Thoracic aorta (tissue), 2 donors: ENCODE data around the gene PSMD4. TPM values are rescaled to one million over a fixed set of nuclear protein-coding genes. Genes with fewer than 3 reads are reported as not detected.

Source experiments
- ATAC-seq: fragments of 150-250 bp; one replicate; pipeline ENCODE4 v1.8.0; 2017; ENCODE audit warnings: low read depth; ENCODE audit not compliant: insufficient number of reproducible peaks, low FRiP score
- DNase-seq: peaks from one replicate; pipeline ENCODE4 v3.0.0-alpha.2; 2020; ENCODE audit warnings: low spot score
- H3K27ac ChIP-seq, 2 donors: fragments of 200-600 bp; sonication (generic); 1 replicate in 1 of 2; 2 replicates in 1 of 2; pipeline ENCODE4 v1.5.1; 2016; ENCODE audit warnings: mild to moderate bottlenecking in 2 of 2, moderate library complexity in 2 of 2
- H3K27me3 ChIP-seq: fragments of 200-600 bp; sonication (generic); replicated peaks from 2 replicates; pipeline ENCODE4 v1.6.0; 2016; ENCODE audit warnings: mild to moderate bottlenecking; ENCODE audit not compliant: insufficient read depth
- H3K36me3 ChIP-seq: fragments of 200-600 bp; sonication (generic); one replicate; pipeline ENCODE4 v1.5.1; 2016
- H3K4me1 ChIP-seq, 2 donors: fragments of 200-600 bp; sonication (generic); 1 replicate in 1 of 2; 2 replicates in 1 of 2; pipeline versions ENCODE4 v1.5.1 to v1.6.0; 2016; ENCODE audit warnings: low read depth in 2 of 2, mild to moderate bottlenecking in 1 of 2; ENCODE audit not compliant: control insufficient read depth in 1 of 2
- H3K4me3 ChIP-seq: fragments of 200-600 bp; sonication (generic); 2 replicates; pipeline ENCODE4 v1.5.1; 2016; ENCODE audit warnings: mild to moderate bottlenecking
- H3K9me3 ChIP-seq: fragments of 200-600 bp; sonication (generic); 2 replicates; pipeline ENCODE4 v1.5.1; 2016
- CTCF ChIP-seq: fragments of 200-600 bp; sonication (generic); IDR thresholded peaks from one replicate; pipeline ENCODE4 v1.5.1; 2019; ENCODE audit warnings: antibody characterized with exemption
- total RNA-seq, 2 donors: library from RNA; depleted of rRNA; stranded (reverse); fragments of >200 nt; gene quantifications; one replicate each; pipeline versions ENCODE4 v1.1.0 to v1.2.3, GENCODE V29; 2016

The PSMD4 gene
- total RNA-seq, 2 donors from 2014 or later: 79.1 to 87.6 TPM

GRCh38 chr1:151282883-151283725 lies 28.6 kb downstream of the PSMD4 start:
- H3K27ac ChIP-seq: peak overlapping the region; percentile 88 to 100
- no peak for ATAC-seq
- DNase-seq: no peak
- no peaks in the 10 kb centered on the region for H3K9me3 ChIP-seq
- H3K4me1 ChIP-seq: peaks cover 11 to 18% of the 10 kb centered on the region in 2 donors
- H3K4me3 ChIP-seq: peak overlapping the region; percentile 81
- TF ChIP-seq CTCF: no peak
- H3K36me3 ChIP-seq: peaks cover 24% of the 10 kb centered on the region
- H3K27me3 ChIP-seq: no peaks in the 10 kb centered on the region

- H3K9me3 ChIP-seq: no peaks in the 10 kb centered on the region
- DNase-seq (no peak), ATAC-seq (no peak)
- peaks cover 11 to 18% of the 10 kb centered on the region in 2 donors for H3K4me1 ChIP-seq
- H3K4me3 ChIP-seq: peak overlapping the region; percentile 81
- no peaks in the 10 kb centered on the region for H3K27me3 ChIP-seq
- peaks cover 32% of the 10 kb centered on the region for H3K36me3 ChIP-seq
- TF ChIP-seq CTCF: no peak
- peak overlapping the region in 1 of 2 donors; percentile 100 for H3K27ac ChIP-seq
Observed at GRCh38 chr1:151284013-151284577, 29.6 kb downstream of the PSMD4 start.

- DNase-seq: no peak
Observed at GRCh38 chr1:151286619-151287340, 32.2 kb downstream of the PSMD4 start.

GRCh38 chr1:151287341-151287699 lies 32.8 kb downstream of the PSMD4 start:
- Histone ChIP-seq H3K36me3 (peaks cover 61% of the 10 kb centered on the region), H3K27me3 (no peaks in the 10 kb centered on the region), H3K9me3 (no peaks in the 10 kb centered on the region), H3K27ac (no peak overlapping the region), H3K4me3 (no peak overlapping the region), H3K4me1 (peaks cover 11 to 14% of the 10 kb centered on the region in 2 donors)
- DNase-seq: no peak
- TF ChIP-seq CTCF: no peak
- ATAC-seq: no peak

More at GRCh38 chr1:151286619-151287340, 32.2 kb downstream of the PSMD4 start:
- peaks cover 55% of the 10 kb centered on the region for H3K36me3 ChIP-seq
- H3K27me3 ChIP-seq: no peaks in the 10 kb centered on the region
- TF ChIP-seq CTCF: no peak
- H3K4me3 ChIP-seq: no peak overlapping the region
- H3K4me1 ChIP-seq: peaks cover 11 to 14% of the 10 kb centered on the region in 2 donors
- ATAC-seq: no peak
- H3K9me3 ChIP-seq: no peaks in the 10 kb centered on the region
- no peak overlapping the region for H3K27ac ChIP-seq
